ENCODE data around the gene TPM1. TPM values are rescaled to one million over a fixed set of nuclear protein-coding genes. Genes with fewer than 3 reads are reported as not detected.

TPM1 gene
- total RNA-seq, 1 experiment from 2014 or later = 298 TPM

DNA sequence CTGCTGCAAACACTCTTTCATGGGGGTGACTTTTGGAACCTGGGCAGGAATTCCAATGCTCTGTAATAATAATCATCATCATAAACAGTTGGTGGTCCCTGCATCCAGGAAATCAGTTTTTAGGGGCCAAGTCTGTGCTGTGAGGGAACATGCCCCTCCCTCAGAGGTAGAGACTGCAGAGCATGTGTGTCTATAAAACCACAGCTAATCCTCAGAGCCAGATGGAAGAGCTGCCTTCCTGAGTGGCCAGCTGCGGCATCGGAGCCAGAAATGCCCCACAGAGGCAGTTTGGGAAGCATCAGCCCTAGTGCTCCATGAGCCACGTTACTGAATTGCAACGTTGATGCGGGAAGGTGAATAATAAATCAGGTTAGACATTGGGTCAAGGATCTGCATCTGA is 12.9 kb upstream of the TPM1 start:
- no peak for DNase-seq (ENCODE audit: low read depth, low spot score)
- peak; percentile 24; the same call in 1 of the 2 replicates for ATAC-seq
- ChIA-PET CTCF (no interaction called here), POLR2A (interaction anchor here (0.7 kb wide), 1 partner anchor 68 kb away, joined by 11 read pairs; no protein-coding TSS in a partner anchor)
- BruUV-seq (replicated peaks) = no TSS peak
- Histone ChIP-seq H3K27me3 (ENCODE audit: control insufficient read depth, insufficient read depth, low read length) (no peaks in the 10 kb centered on the region), H3K4me3 (ENCODE audit: low read depth in 2 of 2, low read length in 2 of 2) (no peak overlapping the region), H3K4me1 (ENCODE audit: control insufficient read depth, insufficient read depth, low read length) (no peaks in the 10 kb centered on the region), H3K9me3 (ENCODE audit: control insufficient read depth, insufficient read depth, low read depth, low read length) (no peaks in the 10 kb centered on the region), H3K36me3 (ENCODE audit: control insufficient read depth, insufficient read depth, low read length) (no peaks in the 10 kb centered on the region), H3K27ac (ENCODE audit: low read length) (no peak overlapping the region)
- in situ Hi-C loops (cut with HindIII; ENCODE audit: low pct_unique_long_range_greater_than_20kb, low sequenced_read_pairs) = no loop called here
- TF ChIP-seq TCF7L2 (IDR thresholded peaks at IDR 0.05; ENCODE audit: low read depth, low read length) (no peak), SIN3A (IDR thresholded peaks at IDR 0.05; ENCODE audit: borderline replicate concordance, insufficient read depth, low read depth, low read length) (no peak), REST (IDR thresholded peaks at IDR 0.05; ENCODE audit: insufficient read depth in 1 of 2, low read depth in 2 of 2, low read length in 1 of 2) (no peak), POLR2AphosphoS5 (IDR thresholded peaks at IDR 0.05; ENCODE audit: low read depth, low read length) (no peak)
- TF ChIP-seq, protein P1, sequence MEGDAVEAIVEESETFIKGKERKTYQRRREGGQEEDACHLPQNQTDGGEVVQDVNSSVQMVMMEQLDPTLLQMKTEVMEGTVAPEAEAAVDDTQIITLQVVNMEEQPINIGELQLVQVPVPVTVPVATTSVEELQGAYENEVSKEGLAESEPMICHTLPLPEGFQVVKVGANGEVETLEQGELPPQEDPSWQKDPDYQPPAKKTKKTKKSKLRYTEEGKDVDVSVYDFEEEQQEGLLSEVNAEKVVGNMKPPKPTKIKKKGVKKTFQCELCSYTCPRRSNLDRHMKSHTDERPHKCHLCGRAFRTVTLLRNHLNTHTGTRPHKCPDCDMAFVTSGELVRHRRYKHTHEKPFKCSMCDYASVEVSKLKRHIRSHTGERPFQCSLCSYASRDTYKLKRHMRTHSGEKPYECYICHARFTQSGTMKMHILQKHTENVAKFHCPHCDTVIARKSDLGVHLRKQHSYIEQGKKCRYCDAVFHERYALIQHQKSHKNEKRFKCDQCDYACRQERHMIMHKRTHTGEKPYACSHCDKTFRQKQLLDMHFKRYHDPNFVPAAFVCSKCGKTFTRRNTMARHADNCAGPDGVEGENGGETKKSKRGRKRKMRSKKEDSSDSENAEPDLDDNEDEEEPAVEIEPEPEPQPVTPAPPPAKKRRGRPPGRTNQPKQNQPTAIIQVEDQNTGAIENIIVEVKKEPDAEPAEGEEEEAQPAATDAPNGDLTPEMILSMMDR (IDR thresholded peaks at IDR 0.05) = no peak
- intact Hi-C loops (cut with micrococcal nuclease; ENCODE audit: unreplicated experiment) = no loop called here

DNA sequence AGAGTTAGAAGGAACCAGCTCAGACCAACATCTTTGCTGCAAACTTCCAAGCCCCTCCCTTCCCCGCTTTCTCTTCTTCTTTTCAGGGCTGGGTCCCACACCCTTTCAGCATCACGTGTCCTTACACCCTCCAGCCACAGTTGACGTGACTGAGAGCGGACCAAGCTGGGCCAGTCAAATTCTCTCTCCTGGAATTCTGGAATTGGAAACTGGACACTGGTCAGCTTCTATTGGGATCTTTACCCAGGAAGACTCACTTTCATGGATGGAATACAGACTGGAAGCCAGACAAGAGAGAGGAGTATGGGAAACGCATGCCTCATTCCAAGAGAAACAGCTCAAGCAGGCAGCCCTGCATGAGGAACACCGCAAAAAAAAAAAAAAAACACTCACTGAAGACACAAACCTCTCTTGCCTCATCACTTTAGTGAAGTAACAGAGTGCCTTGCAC is 12.4 kb upstream of the TPM1 start:
- H3K27ac ChIP-seq (ENCODE audit: low read length) = no peak overlapping the region
- H3K4me1 ChIP-seq (ENCODE audit: control insufficient read depth, insufficient read depth, low read length) = no peaks in the 10 kb centered on the region
- H3K36me3 ChIP-seq (ENCODE audit: control insufficient read depth, insufficient read depth, low read length) = no peaks in the 10 kb centered on the region
- ChIA-PET POLR2A (interaction anchor here (0.7 kb wide), 1 partner anchor 68 kb away, joined by 11 read pairs; no protein-coding TSS in a partner anchor), CTCF (no interaction called here)
- intact Hi-C loops (cut with micrococcal nuclease; ENCODE audit: unreplicated experiment) = no loop called here
- in situ Hi-C loops (cut with HindIII; ENCODE audit: low pct_unique_long_range_greater_than_20kb, low sequenced_read_pairs) = no loop called here
- H3K27me3 ChIP-seq (ENCODE audit: control insufficient read depth, insufficient read depth, low read length) = no peaks in the 10 kb centered on the region
- no TSS peak for BruUV-seq (replicated peaks)
- ATAC-seq = no peak
- TF ChIP-seq POLR2AphosphoS5 (IDR thresholded peaks at IDR 0.05; ENCODE audit: low read depth, low read length) (no peak), REST (IDR thresholded peaks at IDR 0.05; ENCODE audit: insufficient read depth in 1 of 2, low read depth in 2 of 2, low read length in 1 of 2) (no peak), SIN3A (IDR thresholded peaks at IDR 0.05; ENCODE audit: borderline replicate concordance, insufficient read depth, low read depth, low read length) (no peak), TCF7L2 (IDR thresholded peaks at IDR 0.05; ENCODE audit: low read depth, low read length) (no peak)
- TF ChIP-seq, protein P1 (IDR thresholded peaks at IDR 0.05) = no peak
- no peaks in the 10 kb centered on the region for H3K9me3 ChIP-seq (ENCODE audit: control insufficient read depth, insufficient read depth, low read depth, low read length)
- H3K4me3 ChIP-seq (ENCODE audit: low read depth in 2 of 2, low read length in 2 of 2) = no peak overlapping the region
- no peak for DNase-seq (ENCODE audit: low read depth, low spot score)

Measured in Panc1 (cell line).